Measurements from ENCODE around the gene ZBTB25. TPM values are rescaled to one million over a fixed set of nuclear protein-coding genes. Genes with fewer than 3 reads are reported as not detected.

The ZBTB25 gene
- polyA plus RNA-seq, 3 donors: 3.2 to 8.7 (median 3.9) TPM

GRCh38 chr14:64522591-64523355 is 19.1 kb upstream of the ZBTB25 start:
- peaks cover 58% of the 10 kb centered on the region for H3K79me2 ChIP-seq (ENCODE audit: insufficient read depth, low read length)
- H3K9me3 Mint-ChIP-seq: no peaks in the 10 kb centered on the region
- H3K4me3 ChIP-seq (replicated peaks in 1 of 3; ENCODE audit: low read depth in 2 of 3, low read length in 3 of 3): no peak overlapping the region
- no peak overlapping the region for H2AFZ ChIP-seq (ENCODE audit: insufficient read depth, low read depth, low read length, poor library complexity, severe bottlenecking)
- no peak for DNase-seq
- no peaks in the 10 kb centered on the region for H3K9me3 ChIP-seq (replicated peaks in 1 of 2; ENCODE audit: control insufficient read depth in 1 of 2, insufficient read depth in 1 of 2, low read length in 2 of 2)
- WGBS (ENCODE audit: insufficient coverage): 100% methylated on average over 2 of the region's 9 CpGs
- no peaks in the 10 kb centered on the region for H3K4me1 Mint-ChIP-seq
- peaks cover 11 to 25% of the 10 kb centered on the region in 2 donors for H3K36me3 Mint-ChIP-seq
- H3K27ac ChIP-seq (ENCODE audit: low read depth in 1 of 2, low read length in 2 of 2): no peak overlapping the region
- H3K4me1 ChIP-seq (ENCODE audit: control insufficient read depth in 1 of 2, insufficient read depth in 2 of 2, low read length in 2 of 2): no peaks in the 10 kb centered on the region
- peaks cover 25 to 50% of the 10 kb centered on the region in 2 donors for H3K36me3 ChIP-seq (replicated peaks in 1 of 2; ENCODE audit: control insufficient read depth in 1 of 2, insufficient read depth in 2 of 2, low read length in 2 of 2)
- no peaks in the 10 kb centered on the region for H3K27me3 ChIP-seq (ENCODE audit: control insufficient read depth in 2 of 2, insufficient read depth in 2 of 2, low read length in 2 of 2)
- no peak overlapping the region for H3K4me3 Mint-ChIP-seq
- no peak for TF ChIP-seq CTCF (IDR thresholded peaks at IDR 0.05)
- no peak overlapping the region for H3K4me2 ChIP-seq (replicated peaks; ENCODE audit: extremely low read depth, low read length, poor library complexity, severe bottlenecking)
- H3K27me3 Mint-ChIP-seq (ENCODE audit: low read depth in 3 of 3): no peaks in the 10 kb centered on the region
- intact Hi-C loops (cut with micrococcal nuclease): no loop called here
- H4K20me1 ChIP-seq (ENCODE audit: insufficient read depth, low read length): peaks cover 88% of the 10 kb centered on the region
- H3K9ac ChIP-seq (ENCODE audit: insufficient read depth, low read length, poor library complexity, severe bottlenecking): no peak overlapping the region
- no peak overlapping the region for H3K27ac Mint-ChIP-seq

GRCh38 chr14:64520699-64521098 is 17.1 kb upstream of the ZBTB25 start:
- Histone ChIP-seq H3K36me3 (replicated peaks in 1 of 2; ENCODE audit: control insufficient read depth in 1 of 2, insufficient read depth in 2 of 2, low read length in 2 of 2) (peaks cover 25 to 38% of the 10 kb centered on the region in 2 donors), H2AFZ (ENCODE audit: insufficient read depth, low read depth, low read length, poor library complexity, severe bottlenecking) (no peak overlapping the region), H3K4me2 (replicated peaks; ENCODE audit: extremely low read depth, low read length, poor library complexity, severe bottlenecking) (no peak overlapping the region), H4K20me1 (ENCODE audit: insufficient read depth, low read length) (peaks cover 98% of the 10 kb centered on the region), H3K79me2 (ENCODE audit: insufficient read depth, low read length) (peaks cover 79% of the 10 kb centered on the region), H3K4me1 (ENCODE audit: control insufficient read depth in 1 of 2, insufficient read depth in 2 of 2, low read length in 2 of 2) (no peaks in the 10 kb centered on the region), H3K27ac (ENCODE audit: low read depth in 1 of 2, low read length in 2 of 2) (no peak overlapping the region), H3K4me3 (replicated peaks in 1 of 3; ENCODE audit: low read depth in 2 of 3, low read length in 3 of 3) (no peak overlapping the region), H3K27me3 (ENCODE audit: control insufficient read depth in 2 of 2, insufficient read depth in 2 of 2, low read length in 2 of 2) (no peaks in the 10 kb centered on the region), H3K9ac (ENCODE audit: insufficient read depth, low read length, poor library complexity, severe bottlenecking) (no peak overlapping the region), H3K9me3 (replicated peaks in 1 of 2; ENCODE audit: control insufficient read depth in 1 of 2, insufficient read depth in 1 of 2, low read length in 2 of 2) (no peaks in the 10 kb centered on the region)
- no CpG with 5 or more reads among the region's 4 CpGs for WGBS (ENCODE audit: insufficient coverage)
- no peak for DNase-seq
- H3K27me3 Mint-ChIP-seq (ENCODE audit: low read depth in 3 of 3): no peaks in the 10 kb centered on the region
- no peak for TF ChIP-seq CTCF (IDR thresholded peaks at IDR 0.05)
- H3K36me3 Mint-ChIP-seq: peaks cover 5 to 12% of the 10 kb centered on the region in 2 donors
- no peak overlapping the region for H3K4me3 Mint-ChIP-seq
- H3K27ac Mint-ChIP-seq: peak overlapping the region in 1 of 7 donors; percentile 7
- intact Hi-C loops (cut with micrococcal nuclease): no loop called here
- no peaks in the 10 kb centered on the region for H3K4me1 Mint-ChIP-seq
- H3K9me3 Mint-ChIP-seq: no peaks in the 10 kb centered on the region

Data from CD14-positive monocyte (primary cell).